EL (cell line): ENCODE results near the gene ATP10A.

Experiments
- DNase-seq: peaks from one replicate; pipeline ENCODE4 v3.0.0-alpha.2; 2016

The ATP10A gene

GRCh38 chr15:25811481-25811906 lies 51.6 kb downstream of the ATP10A start:
- DNase-seq = no peak

DNA sequence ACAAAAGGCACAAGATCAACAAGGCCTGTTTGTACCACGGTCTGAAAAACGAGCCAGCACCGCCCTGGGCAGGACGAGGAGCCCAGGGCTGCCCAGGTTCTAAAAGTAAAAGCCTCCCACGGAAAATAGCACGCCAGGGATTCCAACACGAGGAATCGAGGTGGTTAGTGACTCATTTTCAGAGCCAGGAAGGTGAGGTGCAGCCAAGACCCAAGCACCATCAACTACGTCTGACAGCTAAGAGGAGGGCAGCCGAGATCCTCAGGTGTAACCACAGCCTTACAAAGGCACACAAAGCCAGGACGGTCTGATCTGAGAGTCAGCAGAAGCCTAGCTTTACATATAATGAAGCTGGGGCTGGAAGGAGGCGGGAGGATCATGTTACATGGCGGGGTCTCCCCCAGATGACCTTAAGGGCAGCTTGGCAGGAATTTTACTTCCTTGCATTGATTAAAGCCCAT lies 52.5 kb downstream of the ATP10A start:
- DNase-seq = no peak

GRCh38 chr15:25810154-25810553 lies 53.0 kb downstream of the ATP10A start:
- no peak for DNase-seq

GRCh38 chr15:25807063-25807462 lies 56.1 kb downstream of the ATP10A start:
- no peak for DNase-seq

DNA sequence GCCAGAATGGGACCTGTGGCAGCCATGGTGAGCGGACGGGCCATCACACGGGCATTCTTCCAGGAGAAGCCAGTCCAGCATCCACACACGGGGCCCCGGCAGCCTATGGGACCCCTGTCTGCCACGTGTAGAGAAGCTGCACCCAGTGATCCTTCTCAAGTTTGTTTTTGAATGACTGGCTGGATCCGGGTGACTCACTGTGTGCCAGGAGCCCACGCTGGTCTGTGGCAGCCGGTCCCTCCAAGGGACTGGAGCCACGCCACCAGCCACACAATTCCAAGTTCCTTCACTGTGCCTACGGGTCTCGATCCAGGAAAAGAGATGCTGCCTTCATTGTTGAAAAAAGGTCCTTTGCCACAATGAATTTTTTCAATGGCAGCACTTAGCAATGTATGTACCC lies 58.1 kb downstream of the ATP10A start:
- peak; percentile 12 for DNase-seq

- DNase-seq = no peak
Observed at GRCh38 chr15:25804451-25804850, 58.7 kb downstream of the ATP10A start.

- DNase-seq = no peak
Observed at GRCh38 chr15:25803541-25803940, 59.6 kb downstream of the ATP10A start.

DNA sequence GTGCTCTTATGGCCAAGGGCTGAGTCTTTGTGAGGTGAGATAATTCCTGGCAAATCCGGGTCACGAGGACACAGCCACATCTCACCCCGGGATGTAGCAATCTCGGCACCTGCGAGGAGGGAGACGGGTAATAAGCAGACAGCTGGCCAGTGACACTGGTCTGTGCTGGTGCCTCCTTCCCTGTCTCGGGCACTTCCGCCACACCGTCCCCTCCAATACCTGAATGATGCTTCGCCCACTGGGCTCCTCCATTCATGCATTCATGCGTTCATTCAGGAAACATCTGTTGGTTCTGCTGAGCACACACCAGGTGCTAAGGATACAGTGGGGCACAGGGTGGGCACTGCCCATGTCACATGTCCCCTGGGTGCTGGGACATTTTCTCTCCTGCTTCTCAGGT lies 60.1 kb downstream of the ATP10A start:
- no peak for DNase-seq

GRCh38 chr15:25802285-25802830 lies 60.8 kb downstream of the ATP10A start:
- no peak for DNase-seq

GRCh38 chr15:25801586-25802284 lies 61.4 kb downstream of the ATP10A start:
- no peak for DNase-seq

GRCh38 chr15:25800761-25801515 lies 62.2 kb downstream of the ATP10A start:
- DNase-seq = no peak

- DNase-seq = no peak
Observed at GRCh38 chr15:25799906-25800700, 63.0 kb downstream of the ATP10A start.

- DNase-seq = peak; percentile 57
Observed at GRCh38 chr15:25797936-25798901, 64.9 kb downstream of the ATP10A start.

- DNase-seq = no peak
Observed at GRCh38 chr15:25797511-25797935, 65.6 kb downstream of the ATP10A start.

DNA sequence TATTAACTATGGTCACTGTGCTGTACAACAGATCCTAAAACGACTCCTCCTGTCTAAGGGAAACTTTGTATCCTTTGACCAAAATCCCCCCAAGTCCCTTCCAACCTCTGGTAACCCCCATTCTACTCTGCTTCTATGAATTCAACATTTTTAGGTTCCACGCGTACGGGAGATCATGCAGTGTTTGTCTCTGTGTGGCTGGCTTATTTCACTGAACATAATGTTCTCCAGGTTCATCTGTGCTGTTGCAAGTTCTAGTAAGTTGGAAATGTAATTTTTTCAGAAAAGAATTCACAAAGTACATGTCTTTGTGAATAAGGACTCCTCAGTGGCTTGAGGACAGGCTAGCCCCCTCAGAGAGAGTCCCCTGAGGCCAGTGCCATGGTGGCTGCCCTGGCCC lies 66.1 kb downstream of the ATP10A start:
- DNase-seq = no peak

- no peak for DNase-seq
Observed at GRCh38 chr15:25796395-25796794, 66.7 kb downstream of the ATP10A start.

GRCh38 chr15:25795712-25796111 lies 67.4 kb downstream of the ATP10A start:
- no peak for DNase-seq

DNA sequence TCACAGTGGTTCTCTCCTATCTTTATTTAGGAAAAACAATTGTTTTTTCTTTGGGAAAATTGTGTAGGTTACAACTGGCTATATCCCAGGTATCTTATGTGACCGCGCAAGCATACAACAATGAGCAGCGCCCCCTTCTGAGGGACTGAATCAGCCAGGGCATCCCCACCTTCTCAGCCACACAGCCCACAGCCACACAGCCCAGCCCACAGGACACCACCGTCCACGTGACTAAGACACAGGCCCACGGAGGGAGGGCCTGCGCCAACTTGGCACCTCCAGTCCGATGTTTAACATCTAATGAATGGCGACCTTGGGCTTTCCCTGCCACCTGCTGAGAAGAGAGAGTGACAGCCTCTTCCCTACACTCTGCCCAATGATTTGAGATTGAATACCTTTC lies 68.1 kb downstream of the ATP10A start:
- no peak for DNase-seq

DNA sequence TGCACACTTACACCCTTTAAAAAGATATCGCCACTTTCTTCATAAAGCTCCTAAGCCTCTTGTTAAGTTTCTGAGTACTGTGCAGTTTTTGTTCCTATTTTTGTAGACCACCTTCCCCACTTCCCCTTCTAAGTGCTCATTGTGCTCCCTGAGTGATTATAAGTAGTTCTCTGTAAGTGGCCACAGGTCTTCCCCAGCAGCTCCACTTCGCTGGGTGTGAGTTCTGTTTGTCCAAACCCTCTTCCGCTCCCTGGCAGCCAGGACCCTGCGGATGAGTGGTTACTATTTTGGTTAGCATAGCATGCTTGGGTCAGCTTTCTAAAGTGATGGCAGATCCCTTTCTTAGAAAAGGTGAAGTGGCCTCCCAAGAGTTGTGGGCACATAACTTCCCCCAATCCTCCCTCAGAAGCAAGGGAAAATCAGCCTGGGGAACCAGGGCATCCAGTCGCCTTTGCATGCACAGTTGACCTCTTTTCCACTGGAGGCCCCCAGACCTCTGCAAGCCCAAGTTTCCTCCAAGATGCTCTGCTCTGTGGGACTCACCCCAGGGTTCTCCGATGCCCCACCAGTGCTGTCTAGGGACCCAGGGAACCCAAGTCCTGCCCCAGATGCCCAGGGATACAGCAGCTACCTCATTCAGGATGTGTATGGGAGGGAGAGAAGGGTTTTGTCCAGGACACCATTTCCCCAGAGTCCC lies 69.6 kb downstream of the ATP10A start:
- DNase-seq = no peak

- no peak for DNase-seq
Observed at GRCh38 chr15:25792128-25792527, 71.0 kb downstream of the ATP10A start.

DNA sequence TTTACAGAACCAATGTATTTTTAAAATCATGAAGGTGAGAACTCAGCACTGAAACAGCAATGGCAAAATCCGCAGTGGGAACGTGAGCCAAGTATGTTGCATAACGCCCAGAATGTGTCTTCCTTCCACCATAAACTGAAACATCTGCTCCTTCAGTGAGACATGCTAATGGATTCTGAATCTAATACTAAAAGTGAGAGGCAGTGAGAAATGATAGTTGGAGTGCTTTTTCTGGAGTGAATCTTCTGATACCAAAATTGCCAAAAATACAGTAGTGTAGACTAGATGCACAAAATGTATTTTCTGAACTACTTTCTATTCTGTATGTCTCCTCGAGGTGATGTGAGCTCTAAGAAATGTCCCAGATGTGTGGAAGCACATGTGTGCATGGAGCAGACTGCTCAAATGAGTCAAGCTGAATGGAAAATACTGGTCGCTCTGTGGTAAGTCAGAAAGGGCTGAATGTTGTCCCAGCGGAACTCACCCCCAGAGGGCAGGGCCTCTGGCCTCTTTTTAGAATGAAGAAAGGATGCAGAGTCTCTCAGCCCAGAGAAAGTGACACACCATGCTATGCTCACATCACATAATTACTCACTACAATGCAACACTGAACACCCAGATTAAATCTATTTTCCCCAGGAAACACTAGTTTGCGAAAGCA lies 73.0 kb downstream of the ATP10A start:
- peak; percentile 79 for DNase-seq
